Calu3 (cell line): ENCODE results near the gene ATP11C. TPM values are rescaled to one million over a fixed set of nuclear protein-coding genes. Genes with fewer than 3 reads are reported as not detected.

Source experiments
- BruUV-seq: library from RNA; stranded (reverse); fragments of 400-500 nt; replicated peaks from 2 replicates; lab custom pipeline; 2021; lab: Mats Ljungman, UMichigan
- CTCF ChIA-PET: fragments of 300-600 bp; sonication (Branson Sonifier 250); formaldehyde crosslinking; loops from one replicate; lab custom pipeline; 2022; ENCODE audit warnings: antibody characterized with exemption; lab: Charles Lee
- DNase-seq: peaks from one replicate; pipeline ENCODE4 v3.0.0; 2022
- H3K27ac Mint-ChIP-seq: one replicate; pipeline ENCODE4 v1.8.0; 2022; ENCODE audit warnings: mixed read lengths; ENCODE audit not compliant: unreplicated experiment
- H3K27me3 Mint-ChIP-seq: one replicate; pipeline ENCODE4 v1.8.0; 2022; ENCODE audit warnings: mixed read lengths; ENCODE audit not compliant: unreplicated experiment
- H3K36me3 Mint-ChIP-seq: one replicate; pipeline ENCODE4 v1.8.0; 2022; ENCODE audit warnings: mild to moderate bottlenecking, moderate library complexity, mixed read lengths; ENCODE audit not compliant: insufficient read depth, unreplicated experiment
- H3K4me1 Mint-ChIP-seq: one replicate; pipeline ENCODE4 v1.8.0; 2022; ENCODE audit warnings: mild to moderate bottlenecking, low read depth, mixed read lengths; ENCODE audit not compliant: unreplicated experiment
- H3K4me3 Mint-ChIP-seq: one replicate; pipeline ENCODE4 v1.8.0; 2022; ENCODE audit warnings: mild to moderate bottlenecking, low read depth, moderate library complexity, mixed read lengths; ENCODE audit not compliant: unreplicated experiment
- H3K9me3 Mint-ChIP-seq: one replicate; pipeline ENCODE4 v1.8.0; 2022; ENCODE audit warnings: low read depth, mixed read lengths; ENCODE audit not compliant: unreplicated experiment
- intact Hi-C: fragments of 100-400 bp; cut with micrococcal nuclease; formaldehyde crosslinking; loops from one replicate; pipeline ENCODE4 v1.10.0; 2022; ENCODE audit not compliant: unreplicated experiment
- total RNA-seq: library from RNA; stranded (reverse); gene quantifications from 2 replicates; pipeline ENCODE4 v1.2.3, GENCODE V29; 2022
- TF ChIP-seq, protein P1 (sequence below): fragments of 200-600 bp; IDR thresholded peaks from one replicate; pipeline ENCODE4 v1.8.0; 2022; ENCODE audit warnings: antibody characterized with exemption; ENCODE audit not compliant: unreplicated experiment

The ATP11C gene
- total RNA-seq, 1 experiment from 2014 or later: 19.7 TPM

DNA sequence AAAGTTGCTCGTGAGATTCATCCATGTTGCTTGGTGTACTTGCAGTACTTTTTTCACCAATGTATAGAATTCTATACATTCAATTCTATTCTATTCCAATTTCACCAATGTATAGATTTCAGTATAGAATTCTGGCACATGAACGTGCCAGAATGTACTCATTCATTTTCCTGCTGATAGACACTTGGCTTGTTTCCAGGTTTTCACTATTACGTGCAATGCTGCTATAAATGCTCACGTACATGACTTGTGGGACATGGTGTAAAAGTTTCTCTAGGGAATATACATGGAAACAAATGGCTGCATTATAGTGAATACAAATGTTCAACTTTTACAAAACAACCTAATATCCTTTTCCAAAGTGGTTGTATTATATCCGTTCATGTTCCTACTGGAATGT, 39.3 kb upstream of the ATP11C start:
- H3K27ac Mint-ChIP-seq: no peak overlapping the region
- DNase-seq: no peak
- no TSS peak for BruUV-seq
- TF ChIP-seq, protein P1, sequence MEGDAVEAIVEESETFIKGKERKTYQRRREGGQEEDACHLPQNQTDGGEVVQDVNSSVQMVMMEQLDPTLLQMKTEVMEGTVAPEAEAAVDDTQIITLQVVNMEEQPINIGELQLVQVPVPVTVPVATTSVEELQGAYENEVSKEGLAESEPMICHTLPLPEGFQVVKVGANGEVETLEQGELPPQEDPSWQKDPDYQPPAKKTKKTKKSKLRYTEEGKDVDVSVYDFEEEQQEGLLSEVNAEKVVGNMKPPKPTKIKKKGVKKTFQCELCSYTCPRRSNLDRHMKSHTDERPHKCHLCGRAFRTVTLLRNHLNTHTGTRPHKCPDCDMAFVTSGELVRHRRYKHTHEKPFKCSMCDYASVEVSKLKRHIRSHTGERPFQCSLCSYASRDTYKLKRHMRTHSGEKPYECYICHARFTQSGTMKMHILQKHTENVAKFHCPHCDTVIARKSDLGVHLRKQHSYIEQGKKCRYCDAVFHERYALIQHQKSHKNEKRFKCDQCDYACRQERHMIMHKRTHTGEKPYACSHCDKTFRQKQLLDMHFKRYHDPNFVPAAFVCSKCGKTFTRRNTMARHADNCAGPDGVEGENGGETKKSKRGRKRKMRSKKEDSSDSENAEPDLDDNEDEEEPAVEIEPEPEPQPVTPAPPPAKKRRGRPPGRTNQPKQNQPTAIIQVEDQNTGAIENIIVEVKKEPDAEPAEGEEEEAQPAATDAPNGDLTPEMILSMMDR: no peak
- no peak overlapping the region for H3K4me3 Mint-ChIP-seq
- CTCF ChIA-PET: no interaction called here
- intact Hi-C loops: loop anchor here (5.0 kb wide), 1 partner anchor 415 kb away; no protein-coding TSS in a partner anchor
- peaks cover 24% of the 10 kb centered on the region for H3K27me3 Mint-ChIP-seq
- H3K4me1 Mint-ChIP-seq: no peaks in the 10 kb centered on the region
- H3K9me3 Mint-ChIP-seq: peaks cover 2% of the 10 kb centered on the region
- H3K36me3 Mint-ChIP-seq: no peaks in the 10 kb centered on the region

- H3K4me1 Mint-ChIP-seq: no peaks in the 10 kb centered on the region
- H3K4me3 Mint-ChIP-seq: peak overlapping the region; percentile 55
- TF ChIP-seq, protein P1: no peak
- DNase-seq: no peak
- peaks cover 2% of the 10 kb centered on the region for H3K9me3 Mint-ChIP-seq
- CTCF ChIA-PET: no interaction called here
- H3K27ac Mint-ChIP-seq: no peak overlapping the region
- intact Hi-C loops: loop anchor here (5.0 kb wide), 1 partner anchor 414 kb away; no protein-coding TSS in a partner anchor
- BruUV-seq: no TSS peak
- H3K36me3 Mint-ChIP-seq: no peaks in the 10 kb centered on the region
- H3K27me3 Mint-ChIP-seq: peaks cover 24% of the 10 kb centered on the region
Measured at GRCh38 chrX:139971394-139971749, 38.5 kb upstream of the ATP11C start.

DNA sequence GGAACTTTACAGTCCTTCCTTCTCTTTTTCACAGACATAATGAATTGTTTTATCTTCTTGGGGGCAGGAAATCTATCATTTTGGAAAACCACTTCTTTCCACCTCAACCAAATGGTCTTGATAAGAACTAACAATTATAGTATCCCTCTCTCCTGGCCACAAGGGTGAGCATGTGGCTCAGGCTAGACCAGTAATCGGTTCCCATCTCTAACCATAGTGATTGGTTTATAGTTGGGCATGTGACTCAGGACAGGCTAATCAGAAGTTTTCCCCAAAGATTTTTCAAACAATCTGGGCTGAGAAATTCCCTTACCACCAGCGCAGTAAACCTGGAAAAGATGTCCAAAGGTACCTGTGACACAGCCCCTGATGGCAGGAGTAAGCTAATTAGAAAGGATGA, 36.4 kb upstream of the ATP11C start:
- no peaks in the 10 kb centered on the region for H3K36me3 Mint-ChIP-seq
- intact Hi-C loops: no loop called here
- no peaks in the 10 kb centered on the region for H3K9me3 Mint-ChIP-seq
- no TSS peak for BruUV-seq
- no peak overlapping the region for H3K4me3 Mint-ChIP-seq
- no peak for DNase-seq
- H3K27ac Mint-ChIP-seq: no peak overlapping the region
- H3K27me3 Mint-ChIP-seq: peaks cover 24% of the 10 kb centered on the region
- H3K4me1 Mint-ChIP-seq: no peaks in the 10 kb centered on the region
- CTCF ChIA-PET: no interaction called here
- TF ChIP-seq, protein P1: no peak

DNA sequence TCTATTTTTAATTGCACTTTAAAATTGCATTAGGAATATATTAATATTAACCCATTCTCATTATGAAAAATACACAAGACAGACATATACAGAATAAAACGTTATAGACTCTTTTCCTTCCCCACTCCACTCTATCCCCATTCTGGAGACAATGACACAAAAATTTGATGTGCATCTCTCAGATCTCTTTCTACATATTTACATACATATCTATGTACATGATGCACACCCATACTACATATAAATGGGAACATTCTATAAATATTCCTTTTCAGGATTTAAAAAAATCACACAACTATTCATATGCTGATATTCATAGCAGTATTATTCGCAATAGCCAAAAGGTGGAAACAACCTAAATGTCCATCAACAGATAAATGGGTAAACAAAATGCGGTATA, 34.9 kb upstream of the ATP11C start:
- H3K27ac Mint-ChIP-seq: no peak overlapping the region
- no peak overlapping the region for H3K4me3 Mint-ChIP-seq
- peaks cover 24% of the 10 kb centered on the region for H3K27me3 Mint-ChIP-seq
- no peaks in the 10 kb centered on the region for H3K36me3 Mint-ChIP-seq
- intact Hi-C loops: no loop called here
- BruUV-seq: no TSS peak
- no peaks in the 10 kb centered on the region for H3K9me3 Mint-ChIP-seq
- H3K4me1 Mint-ChIP-seq: no peaks in the 10 kb centered on the region
- TF ChIP-seq, protein P1: no peak
- CTCF ChIA-PET: no interaction called here
- no peak for DNase-seq
